A549 (cell line): Measurements from ENCODE around the gene LSM12. TPM values are rescaled to one million over a fixed set of nuclear protein-coding genes. Genes with fewer than 3 reads are reported as not detected.

Experiments used
- ATAC-seq, 2 experiments: fragments of 200-7000 bp in 1 of 2; fragments of >200 bp in 1 of 2; cut with Nextera tagmentation in 1 of 2; cut with Tn5 transposase in 1 of 2; 3 replicates each; pipeline versions ENCODE4 v1.8.0 to v1.9.1; 2018 to 2020; ENCODE audit warnings: mild to moderate bottlenecking in 1 of 2, moderate library complexity in 1 of 2
- CTCF ChIA-PET: fragments of 300-600 bp; sonication (Branson Sonifier 250); formaldehyde crosslinking; extraction: SDS; loops from one replicate; lab custom pipeline; 2021; ENCODE audit warnings: antibody characterized with exemption, inconsistent platforms; lab: Yijun Ruan, JAX
- POLR2A ChIA-PET: fragments of 350-600 bp; formaldehyde crosslinking; extraction: SDS; loops from one replicate; lab custom pipeline; 2021; ENCODE audit warnings: antibody characterized with exemption, inconsistent platforms; lab: Yijun Ruan, JAX
- DNase-seq, 2 experiments: peaks; one replicate each; pipeline versions ENCODE4 v3.0.0 to v3.0.0-alpha.2; 2011 to 2016; ENCODE audit warnings: low read depth in 1 of 2, low spot score in 1 of 2
- FAIRE-seq: peaks from 2 replicates; lab custom pipeline; 2011; peaks lifted over from hg19 to GRCh38; lab: Jason Lieb, UNC
- H3K27ac ChIP-seq, 2 experiments: fragments of >200 bp; sonication (Bioruptor Twin); formaldehyde crosslinking; 3 replicates each; pipeline ENCODE4 v1.5.1; 2016 to 2017
- H3K4me1 ChIP-seq: fragments of >200 bp; sonication (Bioruptor Twin); formaldehyde crosslinking; 3 replicates; pipeline ENCODE4 v1.6.1; 2016
- H3K4me2 ChIP-seq: fragments of >200 bp; sonication (Bioruptor Twin); formaldehyde crosslinking; 3 replicates; pipeline ENCODE4 v1.6.1; 2016
- H3K4me3 ChIP-seq: fragments of >200 bp; sonication (Bioruptor Twin); formaldehyde crosslinking; 3 replicates; pipeline ENCODE4 v1.5.1; 2016
- H3K9me3 ChIP-seq: fragments of >200 bp; sonication (Bioruptor Twin); formaldehyde crosslinking; 3 replicates; pipeline ENCODE4 v1.6.1; 2016
- ATOH8 ChIP-seq: fragments of 250-450 bp; sonication (Bioruptor Pico); IDR thresholded peaks from 2 replicates; pipeline ENCODE4 v1.5.0; 2020; ENCODE audit warnings: low read depth, mild to moderate bottlenecking, moderate library complexity
- BCL3 ChIP-seq: fragments of >200 bp; sonication (Bioruptor Twin); formaldehyde crosslinking; IDR thresholded peaks from 3 replicates; pipeline ENCODE4 v1.6.1; 2016
- CEBPB ChIP-seq, 2 experiments: fragments of >200 bp in 1 of 2; sonication (Bioruptor Twin) in 1 of 2; formaldehyde crosslinking in 1 of 2; IDR thresholded peaks; 2 replicates each; pipeline ENCODE4 v1.6.1; 2012 to 2016
- CHD2 ChIP-seq: fragments of 150-350 bp; IDR thresholded peaks from 2 replicates; pipeline ENCODE4 v1.6.1; 2014; ENCODE audit warnings: low read length; ENCODE audit not compliant: partially characterized antibody
- CHD4 ChIP-seq: fragments of 200-600 bp; sonication (generic); IDR thresholded peaks from 2 replicates; pipeline ENCODE4 v1.6.1; 2016; ENCODE audit warnings: antibody characterized with exemption, mild to moderate bottlenecking, borderline replicate concordance
- CTCF ChIP-seq: fragments of >200 bp; sonication (Bioruptor Twin); formaldehyde crosslinking; IDR thresholded peaks from 3 replicates; pipeline ENCODE4 v1.5.1; 2016
- E2F6 ChIP-seq: IDR thresholded peaks from 2 replicates; pipeline ENCODE4 v1.6.1; 2012; ENCODE audit warnings: low read depth, borderline replicate concordance
- EHMT2 ChIP-seq: fragments of 200-600 bp; sonication (generic); IDR thresholded peaks from 2 replicates; pipeline ENCODE4 v1.6.1; 2016; ENCODE audit warnings: antibody characterized with exemption, low read depth, mild to moderate bottlenecking, moderate library complexity
- ELK1 ChIP-seq: fragments of 150-350 bp; IDR thresholded peaks from 2 replicates; pipeline ENCODE4 v1.6.1; 2014; ENCODE audit warnings: low read depth, mild to moderate bottlenecking, low read length
- HDAC2 ChIP-seq: fragments of 200-600 bp; sonication (generic); IDR thresholded peaks from 2 replicates; pipeline ENCODE4 v1.6.1; 2016
- HOXA7 ChIP-seq: fragments of 250-450 bp; sonication (Bioruptor Pico); IDR thresholded peaks from 2 replicates; pipeline ENCODE4 v1.5.0; 2020; ENCODE audit warnings: mild to moderate bottlenecking, moderate library complexity
- HOXB5 ChIP-seq: fragments of 250-450 bp; sonication (Bioruptor Pico); IDR thresholded peaks from 2 replicates; pipeline ENCODE4 v1.5.0; 2020; ENCODE audit warnings: mild to moderate bottlenecking, moderate library complexity
- JUN ChIP-seq, 2 experiments: fragments of >200 bp; sonication (Bioruptor Twin); formaldehyde crosslinking; IDR thresholded peaks; 2 replicates in 1 of 2; 3 replicates in 1 of 2; pipeline ENCODE4 v1.6.1; 2016 to 2017
- JUNB ChIP-seq: fragments of >200 bp; sonication (Bioruptor Twin); formaldehyde crosslinking; IDR thresholded peaks from 2 replicates; pipeline ENCODE4 v1.6.1; 2016
- KDM1A ChIP-seq: fragments of 200-600 bp; sonication (generic); IDR thresholded peaks from 2 replicates; pipeline ENCODE4 v1.6.1; 2016; ENCODE audit warnings: low read depth, mild to moderate bottlenecking
- KDM5A ChIP-seq: fragments of 200-600 bp; sonication (generic); IDR thresholded peaks from 2 replicates; pipeline ENCODE4 v1.6.1; 2016; ENCODE audit warnings: antibody characterized with exemption, mild to moderate bottlenecking
- MYC ChIP-seq: IDR thresholded peaks from 2 replicates; pipeline ENCODE4 v1.6.1; 2012; ENCODE audit warnings: mild to moderate bottlenecking, inconsistent platforms, low read length, improper control_type of control experiment, borderline replicate concordance
- PBX3 ChIP-seq: IDR thresholded peaks from 2 replicates; pipeline ENCODE4 v1.6.1; 2012
- PHF8 ChIP-seq: fragments of 200-600 bp; sonication (generic); IDR thresholded peaks from 2 replicates; pipeline ENCODE4 v1.6.1; 2016; ENCODE audit warnings: low read depth, mild to moderate bottlenecking, antibody characterized with exemption, moderate library complexity, borderline replicate concordance
- POLR2A ChIP-seq: IDR thresholded peaks from 2 replicates; pipeline ENCODE4 v1.6.1; 2012; ENCODE audit warnings: mild to moderate bottlenecking, low read length
- RAD21 ChIP-seq, 2 experiments: fragments of >200 bp in 1 of 2; sonication (Bioruptor Twin) in 1 of 2; formaldehyde crosslinking in 1 of 2; IDR thresholded peaks in 1 of 2; conservative IDR thresholded peaks in 1 of 2; 2 replicates in 1 of 2; 3 replicates in 1 of 2; pipeline ENCODE4 v1.6.1; 2012 to 2018; ENCODE audit warnings: inconsistent platforms in 1 of 2
- RARB ChIP-seq: fragments of 250-450 bp; sonication (Bioruptor Pico); IDR thresholded peaks from 2 replicates; pipeline ENCODE4 v1.8.0; 2021; ENCODE audit warnings: mild to moderate bottlenecking, moderate library complexity
- SMC3 ChIP-seq: fragments of >200 bp; sonication (Bioruptor Twin); formaldehyde crosslinking; IDR thresholded peaks from 3 replicates; pipeline ENCODE4 v1.6.1; 2018; ENCODE audit warnings: inconsistent platforms
- ZSCAN20 ChIP-seq: fragments of 250-450 bp; sonication (Bioruptor Pico); IDR thresholded peaks from 2 replicates; pipeline ENCODE4 v1.8.0; 2022; ENCODE audit warnings: mild to moderate bottlenecking, moderate library complexity
- WGBS: methylation state at CpG from one replicate; pipeline ENCODE4 v1.1.6; 2017; ENCODE audit errors: missing lambda C conversion rate; 5-methylcytosine and 5-hydroxymethylcytosine counted together
- polyA plus RNA-seq, 4 experiments: library from polyadenylated mRNA; depleted of rRNA in 3 of 4; stranded (reverse); fragments of >200 nt; fragmentation: RNase III in 1 of 4; extraction: RNeasy Plus Mini Kit Qiagen cat#74134 plus additional on column Dnase treatment in 1 of 4; gene quantifications; 2 replicates in 3 of 4; 3 replicates in 1 of 4; pipeline ENCODE4 v1.2.3, GENCODE V29; 2011 to 2017

Gene LSM12
- polyA plus RNA-seq, 2 of the 4 experiments (the other 2 are of a cell fraction), result 43.9 to 75.0 TPM

GRCh38 chr17:44006598-44007345, 59.7 kb downstream of the LSM12 start:
- H3K4me2 ChIP-seq, result peak overlapping the region; percentile 89
- H3K27ac ChIP-seq, result peak overlapping the region; percentile 67 to 83
- FAIRE-seq (no peak), DNase-seq (peak; percentile 97), ATAC-seq (peak; percentile 78 to 90)
- 5% methylated on average over 16 of the region's 40 CpGs for WGBS
- no peaks in the 10 kb centered on the region for H3K9me3 ChIP-seq
- TF ChIP-seq EHMT2 (no peak), JUN (IDR thresholded peaks at IDR 0.05) (peak in 1 of 2 experiments; percentile 16; a peak in 1 of 5 replicates), PHF8 (no peak), HDAC2 (no peak), KDM5A (0 out of 2 replicates have a peak, but pooled peaks have one; percentile 33), RAD21 (conservative IDR thresholded peaks at IDR 0.05 in 1 of 2, IDR thresholded peaks at IDR 0.05 in 1 of 2) (peak in 1 of 2 experiments; percentile 33; a peak in 3 of 5 replicates), POLR2A (peak; percentile 23), CTCF (peak; percentile 37; the same call in 2 of the 3 replicates), BCL3 (0 out of 3 replicates have a peak, but pooled peaks have one; percentile 47), MYC (no peak), SMC3 (0 out of 3 replicates have a peak, but pooled peaks have one; percentile 24)
- H3K4me3 ChIP-seq, result peak overlapping the region; percentile 51
- ChIA-PET POLR2A (interaction anchor here (0.8 to 1.0 kb wide), 2 partner anchors 32 to 104 kb away, joined by 3 to 4 read pairs; no protein-coding TSS in a partner anchor), CTCF (interaction anchor here (0.6 to 24.9 kb wide), 12 partner anchors 8 to 112 kb away, joined by 3 to 657 read pairs (median 4); partner anchors contain the start of genes PPY and PYY)
- H3K4me1 ChIP-seq, result peaks cover 18% of the 10 kb centered on the region

- 52% methylated on average over 21 of the region's 21 CpGs for WGBS
- Histone ChIP-seq H3K4me2 (peak overlapping the region; percentile 89), H3K27ac (peak overlapping the region; percentile 61 to 83), H3K4me3 (peak overlapping the region; percentile 51), H3K4me1 (peaks cover 18% of the 10 kb centered on the region), H3K9me3 (no peaks in the 10 kb centered on the region)
- ChIA-PET CTCF (interaction anchor here (0.6 to 24.9 kb wide), 7 partner anchors 11 to 126 kb away, joined by 3 to 657 read pairs (median 4); partner anchors contain the start of genes PPY and PYY), POLR2A (interaction anchor here (0.8 to 1.0 kb wide), 2 partner anchors 32 to 105 kb away, joined by 3 to 4 read pairs; no protein-coding TSS in a partner anchor)
- no peak for ATAC-seq
- no peak for FAIRE-seq
- no peak for TF ChIP-seq ZSCAN20 (CRISPR knock-in tag)
- no peak for TF ChIP-seq CHD4
- TF ChIP-seq CEBPB (IDR thresholded peaks at IDR 0.05), result no peak
- no peak for TF ChIP-seq HOXB5 (CRISPR knock-in tag)
- no peak for TF ChIP-seq ELK1
- TF ChIP-seq KDM1A, result no peak
- no peak for TF ChIP-seq CHD2
- no peak for TF ChIP-seq E2F6
- TF ChIP-seq JUNB, result no peak
- no peak for TF ChIP-seq HOXA7 (CRISPR knock-in tag)
- TF ChIP-seq RAD21 (conservative IDR thresholded peaks at IDR 0.05 in 1 of 2, IDR thresholded peaks at IDR 0.05 in 1 of 2), result no peak
- no peak for TF ChIP-seq PBX3
- TF ChIP-seq RARB (CRISPR knock-in tag), result no peak
- TF ChIP-seq ATOH8 (CRISPR knock-in tag), result no peak
- no peak for DNase-seq
Observed at GRCh38 chr17:44006272-44006597, 60.2 kb downstream of the LSM12 start.
